OCI-M2 (cell line): Measurements from ENCODE around the gene CDC25A.
"Not testable (repeated sequence)": the region's sequence is repeated elsewhere in the genome, so short reads cannot be mapped to it uniquely, and the experiment has no call there.

Source experiments
- DNase-seq: peaks from one replicate; lab custom pipeline; 2025; ENCODE audit not compliant: unreplicated experiment; lab: John Stamatoyannopoulos, UW

CDC25A gene

DNA sequence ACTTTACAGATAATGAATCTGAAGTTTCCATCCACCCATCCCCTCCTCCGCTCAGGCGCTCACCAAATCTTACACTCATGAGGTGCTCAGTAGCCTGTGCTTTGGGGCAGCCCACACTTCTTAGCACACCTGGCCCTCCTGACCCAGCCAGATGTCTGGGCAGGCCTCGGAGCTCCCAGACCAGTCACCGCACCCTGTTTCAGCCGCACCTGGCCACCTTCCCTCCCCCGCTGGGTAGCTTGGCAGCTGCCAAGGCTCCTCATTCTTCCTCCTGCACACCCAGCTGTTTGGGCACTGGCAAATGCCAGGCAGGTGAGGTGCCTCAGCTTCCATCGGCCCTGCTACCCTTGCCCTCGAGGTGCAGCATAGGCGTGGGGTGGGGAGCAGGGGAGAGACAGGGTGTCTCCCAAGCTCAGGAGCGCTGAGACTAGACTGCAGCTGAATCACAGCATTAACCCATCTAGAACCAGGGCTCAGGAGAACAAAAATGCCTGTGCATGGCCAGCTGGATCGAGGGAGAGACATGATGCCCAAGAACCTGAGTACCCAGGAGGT is 45.8 kb downstream of the CDC25A start:
- DNase-seq, result no peak

DNA sequence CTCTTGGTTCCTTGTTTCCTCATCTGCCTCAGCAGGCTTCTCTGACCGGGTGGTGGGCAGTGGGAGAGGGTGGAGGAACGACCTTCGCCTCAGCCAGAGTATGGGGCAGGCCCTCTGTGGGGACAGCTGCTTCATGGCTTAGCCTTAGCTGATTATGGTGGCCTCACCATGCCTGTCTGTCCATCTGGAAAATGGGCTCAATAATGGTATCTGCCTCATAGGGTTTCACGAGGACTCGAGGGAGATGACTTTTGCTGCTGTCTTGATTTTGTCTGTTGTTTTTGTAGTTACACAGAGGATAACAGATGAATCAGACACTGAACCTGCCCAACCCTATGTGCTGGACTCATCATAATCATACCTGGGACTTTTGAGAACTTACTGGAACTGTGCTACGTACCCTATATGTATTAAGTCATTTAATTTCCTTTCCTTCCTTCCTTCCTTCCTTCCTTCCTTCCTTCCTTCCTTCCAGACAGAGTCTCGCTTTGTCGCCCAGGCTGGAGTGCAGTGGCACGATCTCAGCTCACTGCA is 46.5 kb downstream of the CDC25A start:
- no peak for DNase-seq

DNA sequence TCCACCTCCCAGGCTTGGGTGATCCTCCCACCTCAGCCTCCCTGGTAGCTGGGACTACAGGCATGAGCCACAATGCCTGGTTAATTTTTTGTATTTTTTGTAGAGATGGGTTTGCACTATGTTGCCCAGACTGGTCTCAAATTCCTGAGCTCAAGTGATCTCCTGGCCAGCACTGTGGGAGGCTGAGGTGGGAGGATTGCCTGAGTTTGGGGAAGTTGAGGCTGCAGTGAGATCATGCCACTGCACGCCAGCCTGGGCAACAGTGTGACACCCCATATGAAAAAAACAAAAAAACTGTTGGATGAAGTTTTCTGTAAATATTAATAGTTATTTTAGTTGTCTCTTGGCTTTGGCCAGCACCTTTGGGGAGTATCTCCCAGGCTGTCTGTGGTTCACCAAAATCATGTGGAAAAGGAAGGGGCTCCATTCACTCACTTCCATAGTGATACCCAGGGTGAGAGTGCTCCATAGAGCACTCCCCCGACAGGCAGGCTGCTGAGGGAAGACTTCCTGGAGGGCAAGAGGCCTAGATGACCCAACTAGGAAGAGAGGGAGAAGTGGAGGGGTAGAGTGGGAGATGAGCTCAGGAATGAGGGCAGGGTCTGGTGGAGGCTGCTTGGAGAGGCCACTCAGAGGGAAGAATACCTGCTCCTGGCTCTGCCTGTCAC is 47.1 kb downstream of the CDC25A start:
- no peak for DNase-seq

DNA sequence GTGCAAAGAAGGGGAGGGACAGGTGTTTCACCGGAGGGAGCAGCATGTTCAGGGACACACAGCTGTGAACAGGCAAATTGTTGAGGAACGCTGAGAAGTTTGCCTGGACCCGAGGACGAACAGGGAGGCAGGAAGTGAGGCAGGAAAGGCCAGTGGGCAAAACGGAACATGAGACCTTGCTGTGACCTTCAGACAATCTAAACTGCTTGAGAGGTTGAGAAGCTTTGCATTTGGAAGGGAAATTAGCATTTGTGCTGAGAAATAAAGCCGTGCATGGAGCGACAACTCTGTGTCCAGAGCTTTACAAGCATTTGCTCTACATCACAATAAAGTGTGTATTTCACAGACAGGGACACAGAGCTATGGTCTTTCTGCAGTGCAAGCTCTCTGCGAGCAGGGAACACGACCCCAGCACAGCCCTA is 47.9 kb downstream of the CDC25A start:
- no peak for DNase-seq

DNA sequence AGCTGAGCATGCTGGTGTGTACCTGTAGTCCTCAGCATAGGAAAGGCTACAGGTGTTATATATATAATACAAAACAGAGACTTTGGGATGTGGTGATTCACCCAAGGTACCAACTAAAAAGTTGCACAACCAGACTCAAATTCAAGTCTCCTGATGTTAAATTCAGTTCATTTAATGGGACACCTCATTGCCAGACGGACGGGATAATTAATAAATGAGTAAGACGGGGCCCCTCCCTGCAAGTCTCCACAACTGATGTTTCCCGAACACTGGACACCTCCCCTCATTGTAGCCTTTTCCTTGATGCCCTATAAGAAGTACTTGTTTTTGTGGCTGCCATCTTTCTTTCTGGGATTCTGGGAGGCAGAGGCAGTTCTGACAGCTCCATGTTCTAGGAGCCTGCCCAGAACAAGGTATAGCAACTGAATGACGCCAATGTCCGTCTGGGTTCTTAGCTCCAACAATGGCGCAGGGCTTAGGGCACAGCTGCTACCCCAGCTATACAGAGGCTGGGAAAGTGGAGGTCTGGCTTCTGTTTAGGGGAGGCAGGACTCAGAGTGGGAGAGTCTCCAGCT is 50.7 kb downstream of the CDC25A start:
- no peak for DNase-seq

DNA sequence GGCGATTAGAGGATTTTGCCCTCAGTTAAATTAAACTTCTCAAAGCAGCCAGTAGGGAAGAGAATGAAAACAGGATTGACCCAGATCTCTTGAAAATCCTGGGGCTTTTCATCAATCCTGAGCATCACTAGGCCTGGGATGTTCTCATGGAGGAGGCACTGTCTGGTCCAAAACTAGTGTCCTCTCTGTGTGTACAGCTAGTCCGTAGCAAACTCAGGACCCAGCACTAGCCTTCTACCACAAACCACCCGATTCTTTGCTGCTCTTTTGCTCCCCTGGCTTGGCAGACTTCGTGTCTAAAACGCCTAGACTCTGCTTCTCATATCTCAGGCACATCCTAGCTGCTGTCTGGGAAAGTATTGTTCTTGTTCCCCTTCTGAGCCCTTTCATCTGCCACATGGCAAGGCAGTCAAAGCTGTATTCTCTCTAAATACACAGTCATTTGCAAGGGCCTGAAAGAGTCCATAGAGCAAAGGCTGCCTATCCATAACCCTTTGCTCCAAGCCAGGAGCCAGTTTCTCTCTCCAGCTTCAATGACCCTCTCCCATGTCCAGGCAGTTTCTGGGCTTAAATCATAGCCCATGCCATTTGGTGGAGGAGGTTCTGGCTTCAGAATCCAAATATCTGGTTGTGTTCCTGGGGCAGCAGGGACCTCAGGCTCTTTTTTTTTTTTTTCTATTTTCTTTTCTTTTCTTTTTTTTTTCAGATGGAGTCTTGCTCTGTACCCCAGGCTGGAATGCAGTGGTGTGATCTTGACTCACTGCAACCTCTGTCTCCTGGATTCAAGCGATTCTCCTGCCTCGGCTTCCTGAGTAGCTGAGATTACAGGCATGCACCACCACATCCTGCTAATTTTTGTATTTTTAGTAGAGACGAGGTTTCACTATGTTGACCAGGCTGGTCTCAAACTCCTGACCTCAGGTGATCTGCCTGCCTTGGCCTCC is 52.4 kb downstream of the CDC25A start:
- no peak for DNase-seq

DNA sequence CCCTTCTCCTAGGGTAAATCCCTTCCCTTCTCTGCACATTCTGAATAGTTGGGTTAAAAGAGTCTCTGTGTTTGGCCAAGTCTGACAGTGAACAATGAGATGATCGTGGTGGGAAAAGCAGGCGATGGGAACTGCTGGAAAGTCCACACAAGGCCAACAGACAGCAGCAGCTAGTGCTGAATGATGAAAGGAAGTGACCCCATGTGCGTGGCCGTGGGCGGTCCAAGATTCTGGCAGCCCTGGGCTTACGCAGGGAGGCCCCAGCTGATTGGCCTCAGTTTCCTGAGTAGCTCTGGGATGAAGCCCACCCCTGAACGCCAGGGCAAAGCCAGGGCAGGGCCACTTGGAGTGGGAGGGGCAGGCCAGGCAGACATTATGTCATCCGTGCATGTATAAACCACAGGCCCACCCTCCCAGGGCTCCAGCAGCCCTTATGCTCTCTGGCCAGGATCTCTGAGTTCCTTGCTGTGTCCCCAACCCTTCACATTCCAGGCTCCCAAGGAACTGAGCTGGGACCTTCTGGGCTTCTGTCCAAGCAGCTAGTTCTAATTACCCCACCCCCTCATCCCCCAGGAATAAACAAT is 57.8 kb downstream of the CDC25A start:
- DNase-seq, result no peak

DNA sequence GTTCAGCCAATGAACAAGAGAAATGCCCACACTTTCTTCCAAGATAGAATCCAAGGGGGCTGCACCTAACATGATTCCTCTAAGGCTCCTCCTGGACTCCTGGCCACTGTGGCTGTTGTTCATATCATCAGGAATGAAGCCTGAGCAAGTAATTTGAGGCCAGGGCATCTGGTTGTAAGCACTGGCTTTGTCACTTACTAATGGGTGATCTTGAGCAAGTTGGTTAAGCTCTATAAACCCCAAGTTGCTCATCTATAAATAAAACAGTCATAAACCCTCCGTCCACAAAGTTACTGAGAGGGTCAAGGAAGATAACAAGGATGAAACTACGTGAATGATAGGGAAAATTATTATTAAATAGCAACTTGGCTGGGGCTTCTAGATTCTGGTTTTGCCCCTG is 58.3 kb downstream of the CDC25A start:
- no peak for DNase-seq

DNA sequence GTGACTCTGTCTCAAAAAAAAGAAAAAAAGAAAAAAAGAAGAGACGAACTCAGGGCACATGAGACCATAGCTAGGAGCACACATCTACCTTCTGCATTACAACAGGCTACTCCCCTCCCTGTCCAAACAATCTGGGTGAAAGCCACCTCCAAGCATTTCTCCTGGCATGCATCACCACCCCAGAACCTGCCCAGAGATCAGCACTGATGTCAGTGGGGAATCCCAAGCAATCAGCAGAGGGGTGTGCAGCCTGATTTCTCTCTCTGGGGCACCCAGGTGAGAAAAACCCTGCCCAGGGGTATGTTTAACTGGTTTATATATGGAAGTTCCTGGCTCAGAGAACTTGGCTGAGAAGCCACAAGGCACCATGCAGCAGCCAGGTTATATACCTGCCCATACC is 59.4 kb downstream of the CDC25A start:
- DNase-seq, result no peak

DNA sequence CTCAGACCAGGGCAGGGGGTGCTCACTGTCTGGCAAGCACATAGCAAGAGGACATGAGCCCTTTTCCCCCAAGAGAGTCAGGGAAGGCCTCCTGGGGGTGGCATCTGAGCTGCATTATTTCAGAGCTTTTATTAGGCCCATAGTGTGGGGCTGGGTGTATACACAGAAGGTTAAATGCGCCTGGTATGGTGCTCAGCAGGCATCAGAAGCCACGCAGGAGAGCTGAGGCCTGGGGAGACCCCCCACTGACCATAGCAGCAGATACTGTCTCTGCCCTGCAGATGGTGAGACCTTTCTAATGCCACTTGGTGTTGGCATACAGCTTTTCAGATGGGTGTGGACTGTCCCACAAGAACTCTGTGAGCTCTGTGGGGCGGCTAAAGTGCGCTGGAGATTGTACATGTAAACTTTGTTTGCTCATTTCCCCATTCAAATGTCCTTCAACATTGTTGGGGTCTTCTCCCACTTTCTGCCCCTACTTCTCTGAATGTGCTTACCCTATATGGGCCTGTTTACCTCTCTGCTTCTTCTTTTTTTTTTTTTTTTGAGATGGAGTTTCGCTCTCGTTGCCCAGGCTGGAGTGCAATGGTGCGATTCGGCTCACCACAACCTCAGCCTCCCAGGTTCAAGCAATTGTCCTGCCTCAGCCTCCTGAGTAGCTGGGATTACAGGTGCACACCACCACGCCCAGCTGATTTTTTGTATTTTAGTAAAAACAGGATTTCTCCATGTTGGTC is 62.2 kb downstream of the CDC25A start:
- DNase-seq, result no peak

DNA sequence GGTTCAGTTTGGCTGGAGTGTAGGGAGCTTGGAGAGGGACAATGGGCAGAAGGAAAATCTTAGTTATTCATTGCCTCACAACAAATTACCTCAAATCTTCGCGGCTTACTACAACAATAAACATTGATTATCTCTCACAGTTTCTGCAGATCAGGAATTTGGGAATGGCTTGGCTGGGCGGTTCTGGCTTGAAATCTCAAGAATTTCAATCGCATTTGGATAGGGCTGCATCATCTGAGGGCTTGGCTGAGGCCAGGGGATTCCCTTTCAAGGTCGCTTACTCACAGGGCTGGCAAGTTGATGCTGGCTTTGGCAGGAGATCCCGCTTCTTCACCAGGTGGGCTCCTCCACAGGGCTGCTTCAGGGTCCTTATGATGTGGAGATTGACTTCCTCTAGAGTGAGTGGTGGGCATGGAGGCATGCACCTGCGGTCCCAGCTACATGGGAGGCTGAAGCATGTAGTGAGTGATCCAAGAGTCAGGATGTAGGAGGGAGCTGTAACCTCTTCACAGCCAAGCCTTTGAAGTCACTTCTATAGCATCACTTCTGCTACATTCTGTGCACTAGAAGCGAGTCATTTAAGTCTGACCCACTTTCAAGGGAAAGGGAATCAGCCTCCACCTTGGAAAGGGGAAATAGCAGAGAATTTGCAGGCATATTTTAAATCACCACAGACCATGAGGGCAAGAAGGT is 63.1 kb downstream of the CDC25A start:
- DNase-seq, result no peak

DNA sequence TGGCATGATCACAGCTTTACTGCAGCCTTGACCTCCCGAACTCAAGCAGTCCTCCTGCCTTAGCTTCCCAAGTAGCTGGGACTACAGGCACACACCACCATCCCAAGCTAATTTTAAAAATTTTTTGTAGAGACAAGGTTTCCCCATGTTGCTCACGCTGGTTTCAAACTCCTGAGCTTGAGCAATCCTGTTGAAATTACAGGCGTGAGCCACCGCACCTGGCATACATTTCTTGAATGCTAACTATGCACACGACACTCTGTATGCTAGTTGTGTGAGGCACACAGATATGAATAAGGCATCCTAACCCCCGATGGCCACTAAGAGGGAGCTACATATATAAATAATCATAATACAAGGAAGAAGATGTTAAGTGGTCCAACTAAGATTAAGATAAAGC is 64.9 kb downstream of the CDC25A start:
- no peak for DNase-seq

DNA sequence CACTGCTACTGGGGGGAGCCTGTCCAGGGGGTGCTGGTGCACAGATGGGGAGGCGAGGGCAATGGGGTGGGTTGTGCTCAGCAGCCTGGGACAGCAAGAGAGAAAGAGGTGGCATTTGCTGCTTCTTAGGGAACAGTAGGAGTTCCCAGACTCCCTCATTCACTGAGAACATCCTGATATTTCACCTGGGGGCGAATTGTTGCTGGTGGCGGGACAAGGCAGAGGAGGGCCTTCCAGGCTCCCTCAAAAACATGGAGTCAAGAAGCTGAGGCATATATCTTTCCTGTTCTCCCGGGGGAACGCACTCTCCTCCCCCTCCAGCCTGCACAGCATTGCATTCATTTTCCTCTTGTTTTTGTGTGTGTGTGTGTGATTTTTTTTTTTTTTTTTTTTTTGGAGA is 65.7 kb downstream of the CDC25A start:
- no peak for DNase-seq

DNA sequence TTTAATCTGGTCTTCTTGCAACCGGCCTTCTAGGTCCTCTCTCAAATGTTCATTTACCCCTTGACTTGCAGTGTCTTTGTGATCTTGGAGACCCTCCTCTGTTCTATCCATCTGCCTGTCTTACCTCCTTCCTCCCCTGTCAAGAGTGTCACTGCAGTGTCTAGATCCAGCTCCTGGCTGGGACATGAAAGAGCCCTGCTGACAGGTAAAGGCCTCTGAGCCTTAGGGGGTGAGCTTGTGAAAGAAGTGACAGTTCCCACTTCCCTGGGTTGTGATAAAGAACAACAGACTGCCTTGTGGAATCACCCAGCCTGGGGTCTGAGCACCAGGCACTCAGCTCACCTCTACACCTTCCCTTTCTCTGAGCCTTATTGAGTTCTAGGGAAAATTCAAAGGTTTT is 68.0 kb downstream of the CDC25A start:
- no peak for DNase-seq

DNA sequence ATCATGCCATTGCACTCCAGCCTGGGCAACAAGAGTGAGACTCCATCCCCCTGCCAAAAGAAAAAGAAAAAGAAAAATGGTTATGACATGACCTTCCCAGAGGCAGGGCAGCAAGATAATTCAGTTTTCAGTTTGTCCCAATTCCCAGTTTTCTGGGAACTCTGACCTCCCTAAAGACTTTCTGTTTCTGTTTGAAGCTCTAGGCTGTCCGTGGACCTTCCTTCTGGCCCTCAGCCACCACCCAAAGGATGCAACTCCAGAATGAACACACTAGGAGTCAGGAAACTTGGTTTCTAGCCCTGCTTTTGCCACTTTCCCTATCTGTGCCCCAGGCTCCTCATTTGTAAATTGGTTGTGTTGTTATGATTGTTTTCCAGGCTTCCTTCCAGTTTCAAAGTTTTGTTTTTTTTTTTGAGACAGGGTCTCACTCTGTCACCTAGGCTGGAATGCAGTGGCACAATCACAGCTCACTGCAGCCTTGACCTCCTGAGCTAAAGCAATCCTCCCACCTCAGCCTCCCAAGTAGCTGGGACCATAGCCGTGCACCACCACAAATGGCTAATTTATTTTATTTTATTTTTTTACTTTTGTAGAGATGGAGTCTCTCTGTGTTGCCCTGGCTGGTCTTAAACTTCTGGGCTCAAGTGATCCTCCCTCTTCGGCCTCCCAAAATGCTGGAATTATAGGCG is 68.6 kb downstream of the CDC25A start:
- DNase-seq, result no peak

DNA sequence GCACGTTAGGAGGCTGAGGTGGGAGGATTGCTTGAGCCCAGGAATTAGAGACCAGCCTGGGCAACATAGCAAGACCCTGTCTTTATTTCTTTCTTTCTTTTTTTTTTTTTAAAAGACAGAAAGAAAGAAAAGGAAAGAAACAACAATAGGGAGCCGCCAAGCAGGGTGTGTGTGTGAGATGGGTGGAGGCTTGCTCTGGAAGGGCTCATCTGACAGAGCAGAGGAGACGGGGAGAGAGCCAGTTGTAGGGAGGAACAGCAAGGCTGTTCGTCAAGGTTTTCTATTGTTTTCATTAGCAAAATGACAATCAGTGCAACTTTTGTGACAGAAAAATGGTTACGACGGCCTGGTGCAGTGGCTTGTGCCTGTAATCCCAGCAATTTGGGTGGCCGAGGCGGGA is 69.3 kb downstream of the CDC25A start:
- DNase-seq, result no peak

DNA sequence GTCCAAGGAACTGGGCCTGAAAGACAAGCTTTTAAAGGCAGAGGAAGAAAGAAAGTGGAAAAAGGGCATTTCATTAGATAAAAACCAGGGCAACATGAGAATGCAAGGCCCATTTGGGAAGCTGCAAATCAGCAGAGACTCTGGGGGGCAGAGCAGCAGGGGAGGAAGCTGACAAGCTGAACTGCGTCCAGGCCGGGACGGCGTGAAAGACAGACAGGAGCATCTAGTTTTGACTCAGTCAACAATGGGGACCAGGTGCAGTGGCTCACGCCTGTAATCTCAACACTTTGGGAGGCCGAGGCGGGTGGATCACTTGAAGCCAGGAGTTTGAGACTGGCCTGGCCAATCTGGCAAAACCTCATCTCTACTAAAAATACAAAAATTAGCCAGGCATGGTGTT is 69.9 kb downstream of the CDC25A start:
- DNase-seq, result no peak

DNA sequence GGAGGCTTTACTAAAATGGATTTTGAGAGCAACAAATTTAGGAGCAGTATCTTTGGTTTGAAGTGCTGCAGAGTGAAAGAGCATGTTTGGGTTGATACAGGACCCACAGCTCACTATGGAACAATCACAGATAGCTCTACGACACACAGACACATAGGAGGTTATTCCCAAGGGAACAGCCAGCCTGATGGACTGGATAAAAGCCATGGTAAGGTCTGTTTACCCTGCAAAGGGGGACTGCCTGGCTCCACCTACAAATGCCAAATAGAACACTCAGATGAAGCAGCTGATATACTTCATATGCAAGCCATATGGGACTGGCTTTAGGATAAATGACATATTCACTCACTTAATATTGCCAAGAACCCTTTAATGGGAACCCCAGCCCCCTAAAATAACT is 75.4 kb downstream of the CDC25A start:
- no peak for DNase-seq

DNA sequence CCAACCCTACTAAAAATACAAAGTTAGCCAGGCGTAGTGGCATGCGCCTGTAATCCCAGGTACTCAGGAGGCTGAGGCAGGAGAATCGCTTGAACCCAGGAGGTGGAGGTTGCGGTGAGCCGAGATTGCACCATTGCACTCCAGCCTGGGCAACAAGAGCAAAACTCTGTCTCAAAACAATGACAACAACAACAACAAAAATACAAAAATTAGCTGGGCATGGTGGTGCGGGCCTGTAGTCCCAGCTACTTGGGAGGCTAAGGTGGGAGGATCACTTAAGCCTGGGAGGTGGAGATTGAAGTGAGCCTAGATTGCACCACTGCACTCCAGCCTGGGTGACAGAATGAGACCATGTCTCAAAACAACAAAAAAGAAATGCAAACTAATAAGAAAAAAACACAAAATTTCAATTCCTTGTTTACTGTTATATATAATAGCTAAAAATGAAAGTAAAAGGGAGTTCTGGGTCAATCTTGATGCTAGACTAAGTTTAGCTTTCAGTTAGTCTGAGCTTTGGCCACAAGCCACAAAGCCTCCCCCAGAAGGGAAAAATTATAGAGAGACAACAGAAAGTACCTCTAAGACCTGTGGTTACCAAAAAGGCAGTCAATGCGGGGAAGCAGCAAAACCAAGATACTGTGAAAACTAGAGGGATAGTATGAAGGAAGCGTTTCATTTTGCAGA is 76.0 kb downstream of the CDC25A start:
- not testable (repeated sequence) for DNase-seq
